Measurements from ENCODE around the gene EFNB2. TPM values are rescaled to one million over a fixed set of nuclear protein-coding genes. Genes with fewer than 3 reads are reported as not detected.

Gene EFNB2
- total and polyA plus RNA-seq, 11 donors: 7.3 to 20.2 (median 12.7) TPM

GRCh38 chr13:106532111-106532929 lies 3.1 kb downstream of the EFNB2 start:
- Histone ChIP-seq H3K9me3 (no peaks in the 10 kb centered on the region), H3K4me3 (peak overlapping the region; percentile 17 to 83 (median 74)), H3K27ac (peak overlapping the region in 7 of 12 donors; percentile 6 to 88 (median 83)), H3K27me3 (peaks cover 0 to 37% (median 0%) of the 10 kb centered on the region in 9 donors), H3K36me3 (no peaks in the 10 kb centered on the region), H3K4me1 (peaks cover 0 to 35% (median 13%) of the 10 kb centered on the region in 12 donors)
- TF ChIP-seq POLR2A (IDR thresholded peaks at IDR 0.05) (no peak), CTCF (IDR thresholded peaks at IDR 0.05) (no peak)
- 31 to 51% (median 44%) methylated on average over 16 to 18 of the region's 18 CpGs for WGBS, 4 donors
- DNase-seq (no peak), ATAC-seq (no peak)
- intact Hi-C loops (cut with DNase I): loop anchor here (2.0 to 10.0 kb wide), 14 partner anchors 36 to 1960 kb away; no protein-coding TSS in a partner anchor

- peaks cover 0 to 26% (median 5%) of the 10 kb centered on the region in 12 donors for H3K4me1 ChIP-seq
- WGBS, 4 donors: 70 to 80% (median 78%) methylated on average over 8 of the region's 8 CpGs
- peaks cover 0 to 37% (median 0%) of the 10 kb centered on the region in 9 donors for H3K27me3 ChIP-seq
- no peak for DNase-seq
- H3K4me3 ChIP-seq: peak overlapping the region in 11 of 12 donors; percentile 7 to 83 (median 74)
- intact Hi-C loops (cut with DNase I): loop anchor here (5.0 to 10.0 kb wide), 12 partner anchors 174 to 1959 kb away; no protein-coding TSS in a partner anchor
- H3K9me3 ChIP-seq: no peaks in the 10 kb centered on the region
- peak overlapping the region in 6 of 12 donors; percentile 21 to 49 (median 32) for H3K27ac ChIP-seq
- TF ChIP-seq CTCF (IDR thresholded peaks at IDR 0.05) (no peak), POLR2A (IDR thresholded peaks at IDR 0.05) (no peak)
- no peaks in the 10 kb centered on the region for H3K36me3 ChIP-seq
- no peak for ATAC-seq
These were observed 4.4 kb downstream of the EFNB2 start for GRCh38 chr13:106530980-106531481.

- ATAC-seq (peak in 1 of 4 donors; percentile 57), DNase-seq (peak in 1 of 5 donors; percentile 29)
- 64 to 79% (median 72%) methylated on average over 11 of the region's 11 CpGs for WGBS, 4 donors
- Histone ChIP-seq H3K36me3 (no peaks in the 10 kb centered on the region), H3K9me3 (no peaks in the 10 kb centered on the region), H3K27ac (peak overlapping the region in 6 of 12 donors; percentile 23 to 49 (median 41)), H3K4me3 (peak overlapping the region in 10 of 12 donors; percentile 7 to 83 (median 75)), H3K27me3 (peaks cover 0 to 35% (median 0%) of the 10 kb centered on the region in 9 donors), H3K4me1 (peaks cover 0 to 23% (median 3%) of the 10 kb centered on the region in 12 donors)
- no peak for TF ChIP-seq CTCF (IDR thresholded peaks at IDR 0.05)
- no peak for TF ChIP-seq POLR2A (IDR thresholded peaks at IDR 0.05)
- intact Hi-C loops (cut with DNase I): loop anchor here (5.0 to 10.0 kb wide), 12 partner anchors 174 to 1958 kb away; no protein-coding TSS in a partner anchor
These were observed 5.2 kb downstream of the EFNB2 start for GRCh38 chr13:106530171-106530851.
